ENCODE data around the gene TEPSIN.

GRCh38 chr17:81245665-81246342, 6.9 kb upstream of the TEPSIN start:
- TF ChIP-seq, protein P1, sequence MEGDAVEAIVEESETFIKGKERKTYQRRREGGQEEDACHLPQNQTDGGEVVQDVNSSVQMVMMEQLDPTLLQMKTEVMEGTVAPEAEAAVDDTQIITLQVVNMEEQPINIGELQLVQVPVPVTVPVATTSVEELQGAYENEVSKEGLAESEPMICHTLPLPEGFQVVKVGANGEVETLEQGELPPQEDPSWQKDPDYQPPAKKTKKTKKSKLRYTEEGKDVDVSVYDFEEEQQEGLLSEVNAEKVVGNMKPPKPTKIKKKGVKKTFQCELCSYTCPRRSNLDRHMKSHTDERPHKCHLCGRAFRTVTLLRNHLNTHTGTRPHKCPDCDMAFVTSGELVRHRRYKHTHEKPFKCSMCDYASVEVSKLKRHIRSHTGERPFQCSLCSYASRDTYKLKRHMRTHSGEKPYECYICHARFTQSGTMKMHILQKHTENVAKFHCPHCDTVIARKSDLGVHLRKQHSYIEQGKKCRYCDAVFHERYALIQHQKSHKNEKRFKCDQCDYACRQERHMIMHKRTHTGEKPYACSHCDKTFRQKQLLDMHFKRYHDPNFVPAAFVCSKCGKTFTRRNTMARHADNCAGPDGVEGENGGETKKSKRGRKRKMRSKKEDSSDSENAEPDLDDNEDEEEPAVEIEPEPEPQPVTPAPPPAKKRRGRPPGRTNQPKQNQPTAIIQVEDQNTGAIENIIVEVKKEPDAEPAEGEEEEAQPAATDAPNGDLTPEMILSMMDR (IDR thresholded peaks at IDR 0.05), result no peak
- no peak for TF ChIP-seq POLR2A (IDR thresholded peaks at IDR 0.05)
